Measurements from ENCODE around the gene FBXO10. TPM values are rescaled to one million over a fixed set of nuclear protein-coding genes. Genes with fewer than 3 reads are reported as not detected.
"Not testable (repeated sequence)": the region's sequence is repeated elsewhere in the genome, so short reads cannot be mapped to it uniquely, and the experiment has no call there.

FBXO10 gene
- total and polyA plus RNA-seq, 2 of the 8 experiments (the other 6 are each of a cell fraction or from before 2014, with no cell fraction given), result 13.1 to 13.9 TPM

- not testable (repeated sequence) for H2BK5ac ChIP-seq (ENCODE audit: low read depth, low read length); H3K18ac ChIP-seq (ENCODE audit: extremely low read depth, low read length); H2BK20ac ChIP-seq (ENCODE audit: low read length); H4K8ac ChIP-seq (ENCODE audit: extremely low read depth, insufficient read depth, low read length); H3K27ac ChIP-seq (ENCODE audit: low read depth, low read length); DNase-seq (ENCODE audit: low read depth in 1 of 2, low spot score in 2 of 2); H4K20me1 ChIP-seq (replicated peaks in 1 of 2; ENCODE audit: control insufficient read depth in 1 of 2, insufficient read depth in 2 of 2, low read length in 2 of 2); H3K9me3 ChIP-seq (ENCODE audit: insufficient read depth in 2 of 2, low read depth in 1 of 2, low read length in 1 of 2); H3K23ac ChIP-seq (ENCODE audit: insufficient read length); H4K91ac ChIP-seq (replicated peaks; ENCODE audit: insufficient read length, low read length); H3K4me1 ChIP-seq (replicated peaks in 1 of 4; ENCODE audit: control insufficient read depth in 3 of 4, insufficient read depth in 4 of 4, low read length in 3 of 4); H4K5ac ChIP-seq (ENCODE audit: insufficient read length, low read depth, low read length); H2AK5ac ChIP-seq (ENCODE audit: low read depth, low read length); H3K23me2 ChIP-seq (ENCODE audit: low read depth, low read length); H3K4ac ChIP-seq (replicated peaks; ENCODE audit: insufficient read length, low read depth, low read length); H2BK15ac ChIP-seq (ENCODE audit: low read length); H3K14ac ChIP-seq (ENCODE audit: insufficient read length); H3K9ac ChIP-seq (replicated peaks in 1 of 4; ENCODE audit: extremely low read depth in 1 of 4, low read depth in 3 of 4, low read length in 3 of 4); H3K4me3 ChIP-seq (ENCODE audit: extremely low read depth in 1 of 4, insufficient read depth in 2 of 4, low read depth in 3 of 4, low read length in 4 of 4); H3K79me1 ChIP-seq (ENCODE audit: low read depth, low read length); FAIRE-seq; H3K56ac ChIP-seq (replicated peaks; ENCODE audit: insufficient read length, low read depth, low read length); H2AFZ ChIP-seq (ENCODE audit: low read length); H3K27me3 ChIP-seq (replicated peaks in 1 of 4; ENCODE audit: control insufficient read depth in 3 of 4, extremely low read depth in 1 of 4, insufficient read depth in 3 of 4, low read length in 3 of 4); H2BK120ac ChIP-seq (replicated peaks; ENCODE audit: low read depth, low read length); H3K79me2 ChIP-seq (ENCODE audit: control insufficient read depth in 1 of 2, insufficient read depth in 2 of 2, low read length in 2 of 2); H2BK12ac ChIP-seq (ENCODE audit: low read depth, low read length); H3K4me2 ChIP-seq (ENCODE audit: insufficient read depth in 1 of 2, low read depth in 2 of 2, low read length in 2 of 2)
- ChIA-PET CTCF (ENCODE audit: partially characterized antibody) (interaction anchor here (0.6 to 6.5 kb wide), 4 partner anchors 9 to 30 kb away, joined by 3 to 39 read pairs (median 10); partner anchors contain the start of gene POLR1E), POLR2A (ENCODE audit: partially characterized antibody) (interaction anchor here (0.6 to 2.7 kb wide), 4 partner anchors 8 to 44 kb away, joined by 3 to 8 read pairs (median 6); partner anchors contain the start of gene ZBTB5)
- peaks cover under 1 to 13% (median 7%) of the 10 kb centered on the region in 4 experiments; a peak in 5 of 8 replicates for H3K36me3 ChIP-seq (ENCODE audit: control insufficient read depth in 2 of 4, insufficient read depth in 4 of 4, low read length in 3 of 4)
- 94% methylated on average over 5 of the region's 5 CpGs; no CpG with 5 or more reads in 1 of the 2 experiments for WGBS, 2 experiments (ENCODE audit: extremely low coverage in 1 of 2, insufficient coverage in 1 of 2, insufficient read length in 1 of 2, insufficient replicate concordance in 2 of 2, low coverage in 1 of 2, low lambda C conversion rate in 2 of 2, missing lambda C conversion rate in 1 of 2)
Observed at GRCh38 chr9:37510053-37510452, 66.1 kb downstream of the FBXO10 start.
